SHP77 (cell line): Measurements from ENCODE around the gene GPC6.

Experiments used
- DNase-seq, 2 experiments: peaks; one replicate each; lab custom pipeline; 2025; lab: John Stamatoyannopoulos, UW

The GPC6 gene

DNA sequence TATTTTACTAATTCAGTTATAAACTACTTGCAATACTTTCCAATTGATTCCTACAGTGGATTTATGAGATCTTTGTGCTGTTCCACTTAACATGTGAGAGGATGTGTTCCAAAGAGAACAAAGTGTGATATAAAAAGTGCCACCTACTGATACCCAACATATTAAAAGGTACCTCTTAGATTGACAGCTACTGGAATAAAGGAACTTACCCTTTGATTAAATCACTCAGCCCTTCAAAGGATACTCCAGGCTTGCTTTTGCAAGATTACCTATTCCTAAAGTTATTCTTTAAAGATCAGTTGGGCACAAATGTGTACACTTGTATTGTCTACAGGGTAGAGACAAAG is 1187.0 kb downstream of the GPC6 start:
- no peak for DNase-seq

GRCh38 chr13:94414141-94414540 is 1187.5 kb downstream of the GPC6 start:
- DNase-seq: no peak

DNA sequence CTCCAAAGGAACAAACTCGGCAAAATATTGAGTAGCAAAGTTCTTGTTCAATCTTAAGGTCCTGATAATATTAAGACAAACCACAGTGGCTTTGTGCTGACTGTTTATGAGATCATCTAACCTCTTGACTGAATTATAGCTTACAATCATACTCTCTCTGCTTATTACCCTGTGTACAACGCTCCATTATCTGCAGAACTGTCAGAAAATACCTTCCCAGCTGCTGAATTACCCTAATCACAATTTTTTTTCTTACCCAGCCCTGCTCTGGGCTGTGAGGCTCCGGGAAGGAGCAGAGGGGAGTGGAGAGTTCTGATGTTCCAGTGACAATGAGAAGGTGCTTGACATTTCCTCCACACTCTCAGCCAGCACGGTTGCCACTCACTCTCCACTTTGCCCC is 1188.1 kb downstream of the GPC6 start:
- no peak for DNase-seq

DNA sequence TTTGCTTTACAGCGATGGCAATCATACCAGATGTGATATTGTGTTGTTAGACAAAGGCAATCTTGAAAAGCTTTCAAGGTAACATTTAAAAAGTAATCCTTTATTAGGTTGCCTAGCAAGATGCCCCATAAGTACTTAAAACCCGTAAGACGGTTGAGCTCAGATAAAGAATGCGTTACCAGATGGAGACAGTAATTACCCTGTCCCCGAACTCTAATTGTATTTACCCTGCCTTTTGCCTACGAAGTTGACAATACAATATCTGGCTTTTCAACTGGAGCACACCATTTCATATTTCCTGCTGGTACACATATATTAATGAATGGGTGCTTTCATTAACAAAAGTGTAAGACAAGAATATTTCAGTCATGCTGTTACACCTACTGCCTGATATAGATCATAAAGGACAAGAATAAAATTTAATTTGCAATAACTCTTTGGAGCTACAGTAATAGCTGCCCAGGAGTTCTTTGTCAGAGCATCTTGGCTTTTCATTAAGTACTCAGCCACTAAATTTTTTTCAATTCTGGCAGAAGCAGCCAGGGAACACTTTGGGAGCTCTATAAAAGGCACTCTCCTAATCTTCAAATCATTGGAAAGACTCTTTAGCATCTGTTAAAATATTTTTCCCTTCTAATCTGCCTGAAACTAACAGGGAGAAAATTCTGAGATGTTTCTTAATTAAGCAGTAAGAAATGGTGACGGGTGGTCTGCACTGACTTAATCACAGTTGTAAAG is 1189.1 kb downstream of the GPC6 start:
- no peak for DNase-seq

GRCh38 chr13:94416454-94417080 is 1190.0 kb downstream of the GPC6 start:
- DNase-seq: peak; percentile 83 to 88

DNA sequence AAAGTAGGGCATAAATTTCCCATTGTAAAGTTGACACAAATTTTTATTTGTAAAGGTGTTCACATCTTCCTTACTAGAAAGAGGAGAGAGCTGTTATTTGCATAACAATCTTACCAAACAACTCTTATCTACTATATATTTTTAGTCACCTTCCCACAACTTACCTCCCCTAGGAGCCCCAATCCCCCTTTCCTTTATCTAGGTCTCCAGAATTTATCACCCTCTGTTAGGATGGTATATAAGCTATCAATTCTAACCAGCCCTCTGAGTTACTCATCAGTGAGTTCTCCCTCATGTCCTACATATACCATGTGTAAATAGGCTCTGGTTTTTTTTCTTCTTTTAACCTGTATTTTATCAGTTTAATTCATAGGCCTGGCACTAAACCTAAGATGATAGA is 1190.7 kb downstream of the GPC6 start:
- DNase-seq: no peak

DNA sequence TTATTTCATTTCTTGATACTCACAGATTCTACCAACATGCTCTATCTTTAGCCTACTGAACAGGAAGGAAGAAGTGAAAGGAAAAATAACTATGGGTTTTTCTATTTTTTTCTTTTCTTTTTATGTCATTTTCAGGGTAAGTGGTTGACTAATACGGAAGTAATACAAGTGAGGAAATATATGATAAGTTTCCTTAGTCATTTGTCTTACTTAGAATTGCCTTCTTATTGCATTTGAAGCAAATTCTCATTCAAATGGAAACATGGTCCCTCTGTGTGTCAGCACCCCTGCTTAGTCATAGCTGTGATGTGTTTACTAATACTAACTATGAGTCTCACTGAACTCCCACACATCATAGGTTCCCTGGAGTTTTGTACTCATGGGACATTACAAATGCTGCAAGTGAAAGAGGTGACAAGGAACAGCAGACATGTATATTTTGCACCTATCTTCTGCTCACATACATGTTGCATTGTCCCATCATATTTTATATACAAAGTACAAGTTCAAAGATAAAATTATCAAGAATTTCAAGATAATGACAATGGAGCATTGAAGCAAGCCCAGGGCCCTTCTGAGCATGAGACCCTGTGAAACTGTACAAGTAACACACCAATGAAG is 1192.8 kb downstream of the GPC6 start:
- DNase-seq: no peak

DNA sequence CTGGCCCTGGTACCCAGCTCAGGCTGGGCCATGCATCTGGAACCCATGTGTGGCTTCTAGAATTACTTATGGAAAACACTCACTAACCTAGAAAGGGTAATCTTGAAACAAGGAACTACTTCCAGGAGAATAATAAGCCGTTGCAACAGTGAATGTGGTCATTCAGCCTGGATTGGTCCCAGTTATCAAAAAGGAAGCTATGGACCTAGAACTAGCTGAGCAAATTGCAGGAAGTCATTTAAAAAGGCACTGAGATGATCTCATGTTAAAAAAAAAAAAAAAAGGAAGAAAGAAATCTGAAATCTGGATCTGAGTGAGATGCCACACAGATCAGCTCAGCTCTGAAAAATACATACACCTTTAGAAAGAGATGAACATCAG is 1193.3 kb downstream of the GPC6 start:
- DNase-seq: no peak

DNA sequence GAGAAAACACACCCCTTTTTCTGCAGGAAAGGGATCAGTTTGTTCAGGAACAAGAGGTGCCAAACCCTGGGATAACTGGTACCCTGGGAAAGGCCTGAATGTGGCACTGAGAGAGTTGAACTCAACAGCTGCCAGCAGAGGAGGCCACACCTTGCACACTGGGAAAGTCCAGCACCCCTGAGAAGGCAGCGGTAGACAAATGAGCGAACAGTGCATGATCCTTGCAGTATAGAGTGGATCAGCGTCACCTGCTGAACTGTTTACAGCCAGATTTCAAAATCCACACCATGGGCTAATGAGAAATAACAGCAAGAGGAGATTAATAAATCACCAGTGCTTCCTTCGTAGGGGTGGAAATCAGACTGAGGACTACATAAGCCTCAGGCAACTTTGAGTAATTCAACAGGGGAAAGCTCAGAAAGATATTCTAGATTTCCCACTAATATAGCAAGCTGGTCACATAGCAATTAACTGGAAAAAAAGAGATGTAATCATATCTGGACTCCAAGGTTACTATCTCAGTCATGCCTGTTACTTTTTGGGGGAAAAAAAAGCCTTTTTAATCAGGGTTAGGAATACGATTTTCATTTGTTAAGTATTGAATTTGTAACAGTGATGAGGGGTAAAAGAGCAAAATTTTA is 1200.8 kb downstream of the GPC6 start:
- DNase-seq: peak; percentile 38 to 68

DNA sequence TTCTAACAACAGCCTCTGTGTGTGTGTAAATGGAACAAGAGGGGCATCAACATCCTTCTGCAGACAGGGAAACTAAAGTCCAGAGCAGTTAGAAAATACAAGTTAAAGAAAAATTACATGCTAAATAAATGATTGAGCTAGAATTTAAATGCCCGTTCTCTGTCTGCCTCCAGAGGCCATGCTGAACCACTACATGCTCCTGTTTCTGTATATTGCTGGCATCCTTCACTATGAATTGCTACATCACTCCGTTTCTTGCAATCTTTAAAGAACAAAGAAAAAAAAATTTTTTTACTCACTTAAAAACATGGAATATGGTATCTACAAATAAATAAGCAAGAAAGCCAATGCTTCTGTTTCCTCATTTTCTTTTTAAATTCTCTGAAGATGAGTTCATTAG is 1205.0 kb downstream of the GPC6 start:
- no peak for DNase-seq

DNA sequence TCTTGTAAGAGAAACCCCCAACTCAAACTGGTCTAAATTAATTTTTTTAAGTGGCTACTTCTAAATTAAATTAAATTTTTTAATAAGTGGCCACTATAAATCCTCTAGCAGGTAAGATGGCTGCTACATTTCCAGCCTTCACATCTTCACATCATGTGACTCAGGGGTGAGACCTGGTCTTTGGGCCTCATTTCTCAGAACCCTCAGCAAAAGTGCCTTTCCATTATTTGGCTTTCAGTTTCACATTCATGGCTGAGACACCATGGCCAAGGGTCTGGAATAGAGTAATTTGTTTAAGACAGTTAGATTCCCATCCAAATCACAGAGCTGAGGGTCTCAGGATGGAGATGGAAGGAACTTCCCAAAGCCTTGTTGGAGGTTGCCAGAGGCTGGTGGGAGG is 1205.4 kb downstream of the GPC6 start:
- no peak for DNase-seq

GRCh38 chr13:94433055-94433961 is 1206.7 kb downstream of the GPC6 start:
- peak in 1 of 2 experiments; percentile 9 for DNase-seq

DNA sequence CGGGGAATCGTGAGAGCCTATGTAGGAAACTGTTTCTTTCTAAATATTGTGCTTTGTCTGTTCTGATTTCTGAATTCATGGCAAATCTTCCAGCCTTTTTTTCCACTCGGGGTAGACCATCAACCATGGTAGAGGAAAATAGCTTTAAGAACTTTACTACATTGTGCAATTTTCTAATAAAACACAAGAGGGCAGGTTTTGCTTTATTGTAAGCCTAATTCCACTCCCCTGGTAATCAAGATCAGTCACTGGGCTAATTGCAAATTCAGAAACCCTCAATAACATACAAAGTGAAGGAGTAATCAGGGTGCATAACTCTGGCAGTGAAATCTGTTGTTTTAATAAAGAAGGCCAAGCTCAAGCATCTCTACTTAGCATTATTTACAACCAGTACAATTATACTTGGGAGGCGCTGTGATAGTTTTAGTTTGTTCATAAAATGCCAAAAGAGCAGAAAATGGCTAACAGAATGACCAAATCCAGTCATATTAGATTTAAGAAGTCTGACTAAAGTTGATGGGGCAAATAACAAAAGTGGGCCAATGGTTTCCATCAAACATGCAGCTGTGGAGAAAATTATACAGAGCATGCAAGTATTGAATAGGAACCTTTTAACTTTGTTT is 1209.1 kb downstream of the GPC6 start:
- DNase-seq: peak; percentile 55 to 60

GRCh38 chr13:94444826-94445225 is 1218.2 kb downstream of the GPC6 start:
- DNase-seq: no peak

GRCh38 chr13:94454334-94454733 is 1227.7 kb downstream of the GPC6 start:
- DNase-seq: no peak

- no peak for DNase-seq
Observed at GRCh38 chr13:94454906-94455305, 1228.3 kb downstream of the GPC6 start.

- DNase-seq: no peak
Observed at GRCh38 chr13:94455414-94455813, 1228.8 kb downstream of the GPC6 start.
